Hepatic stellate cell (primary cell): ENCODE measurements around the gene AASS.

Experiments used
- DNase-seq: peaks from one replicate; pipeline ENCODE4 v3.0.0; 2011; ENCODE audit warnings: low spot score

Gene AASS

GRCh38 chr7:122038904-122039303 is 105.1 kb downstream of the AASS start:
- no peak for DNase-seq

GRCh38 chr7:122038134-122038533 is 105.9 kb downstream of the AASS start:
- no peak for DNase-seq

- no peak for DNase-seq
These were observed 108.2 kb downstream of the AASS start for GRCh38 chr7:122035876-122036275.

GRCh38 chr7:122033641-122034040 is 110.4 kb downstream of the AASS start:
- no peak for DNase-seq

- no peak for DNase-seq
These were observed 117.0 kb downstream of the AASS start for GRCh38 chr7:122027058-122027457.
